ENCODE measurements around the gene NUP62.

DNA sequence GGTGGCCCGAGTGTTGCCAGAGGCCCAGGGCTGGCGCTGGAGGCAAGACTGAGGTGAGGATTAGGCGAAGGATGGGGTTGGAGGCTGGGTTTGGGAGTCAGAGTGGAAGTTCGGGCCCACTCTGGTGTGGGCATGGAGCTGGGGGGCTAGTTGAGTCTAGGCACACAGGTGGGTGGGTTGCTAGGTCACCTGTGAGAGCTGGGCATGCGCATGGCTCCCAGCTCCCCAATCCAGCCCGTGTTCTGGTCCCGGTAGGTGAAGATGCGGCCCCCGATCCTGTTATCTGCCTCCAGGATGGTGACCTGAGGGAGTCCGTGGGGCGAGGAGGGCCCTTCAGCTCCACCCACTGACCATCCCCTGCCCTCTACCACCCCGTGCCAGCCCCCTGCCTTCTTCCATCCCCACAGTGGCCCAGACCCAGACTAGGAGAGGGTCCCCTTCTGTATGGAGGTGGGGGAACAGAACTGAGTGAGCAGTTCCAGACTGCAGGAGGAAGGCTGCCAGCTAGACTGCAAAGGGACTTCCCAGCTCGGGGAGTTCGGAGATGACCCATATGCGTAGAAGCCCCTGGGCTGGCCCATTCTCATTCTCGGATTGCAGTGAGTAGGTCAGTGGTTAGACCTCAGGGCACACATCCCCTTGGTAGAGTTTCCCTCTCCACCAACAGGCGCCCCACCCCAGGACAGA is 34.3 kb downstream of the NUP62 start:
- TF ChIP-seq RCOR1 (IDR thresholded peaks at IDR 0.05; ENCODE audit: insufficient replicate concordance, low read length), result no peak
- TF ChIP-seq CTCF (conservative IDR thresholded peaks at IDR 0.05; ENCODE audit: low read depth, low read length), result no peak
- no peak for TF ChIP-seq RFX5 (IDR thresholded peaks at IDR 0.05; ENCODE audit: low read depth, low read length)
- no peak for TF ChIP-seq MAFK (IDR thresholded peaks at IDR 0.05; ENCODE audit: low read depth, low read length)
